ENCODE results near the gene FRMD3.

FRMD3 gene

DNA sequence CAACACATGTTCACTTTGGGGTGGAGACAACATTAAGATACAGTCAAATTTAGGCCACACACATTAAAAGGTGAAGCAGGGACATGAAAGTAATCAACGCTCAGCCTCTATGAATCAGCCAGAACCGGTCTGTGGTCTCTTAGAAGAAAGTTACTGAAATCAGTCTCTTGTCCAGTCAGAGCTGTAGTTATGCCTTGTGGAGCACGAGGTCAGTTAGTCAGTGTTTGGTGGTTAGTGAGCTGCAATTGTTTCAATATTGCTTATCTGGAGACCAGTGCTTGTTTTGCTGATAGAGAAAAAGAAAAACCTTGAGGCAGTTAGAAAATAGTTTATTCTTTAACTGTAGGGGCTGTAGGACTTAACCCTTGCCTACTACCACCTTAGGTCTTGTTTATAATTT lies 317.5 kb downstream of the FRMD3 start:
- Histone ChIP-seq H3K4me3 (ENCODE audit: low read length, poor library complexity, severe bottlenecking) (no peak overlapping the region), H3K79me2 (ENCODE audit: insufficient read depth, low read length) (no peaks in the 10 kb centered on the region), H3F3A (ENCODE audit: low read depth) (no peaks in the 10 kb centered on the region), H3K9me2 (replicated peaks; ENCODE audit: low read depth, low read length) (no peaks in the 10 kb centered on the region), H3K9ac (ENCODE audit: low read depth, low read length, poor library complexity, severe bottlenecking) (no peak overlapping the region), H3K27me3 (ENCODE audit: insufficient read depth, low read length, poor library complexity, severe bottlenecking) (no peaks in the 10 kb centered on the region), H3K36me3 (ENCODE audit: insufficient read depth, low read length) (no peaks in the 10 kb centered on the region), H3K9me3 (ENCODE audit: insufficient read depth, low read depth, low read length) (no peaks in the 10 kb centered on the region), H4K20me1 (ENCODE audit: insufficient read depth, low read length, poor library complexity, severe bottlenecking) (no peaks in the 10 kb centered on the region), H3K4me2 (ENCODE audit: low read depth, low read length, poor library complexity, severe bottlenecking) (no peak overlapping the region), H3K4me1 (ENCODE audit: insufficient read depth, low read length, poor library complexity, severe bottlenecking) (peaks cover 2% of the 10 kb centered on the region), H2AFZ (ENCODE audit: low read length) (no peak overlapping the region)
- TF ChIP-seq, protein P1, sequence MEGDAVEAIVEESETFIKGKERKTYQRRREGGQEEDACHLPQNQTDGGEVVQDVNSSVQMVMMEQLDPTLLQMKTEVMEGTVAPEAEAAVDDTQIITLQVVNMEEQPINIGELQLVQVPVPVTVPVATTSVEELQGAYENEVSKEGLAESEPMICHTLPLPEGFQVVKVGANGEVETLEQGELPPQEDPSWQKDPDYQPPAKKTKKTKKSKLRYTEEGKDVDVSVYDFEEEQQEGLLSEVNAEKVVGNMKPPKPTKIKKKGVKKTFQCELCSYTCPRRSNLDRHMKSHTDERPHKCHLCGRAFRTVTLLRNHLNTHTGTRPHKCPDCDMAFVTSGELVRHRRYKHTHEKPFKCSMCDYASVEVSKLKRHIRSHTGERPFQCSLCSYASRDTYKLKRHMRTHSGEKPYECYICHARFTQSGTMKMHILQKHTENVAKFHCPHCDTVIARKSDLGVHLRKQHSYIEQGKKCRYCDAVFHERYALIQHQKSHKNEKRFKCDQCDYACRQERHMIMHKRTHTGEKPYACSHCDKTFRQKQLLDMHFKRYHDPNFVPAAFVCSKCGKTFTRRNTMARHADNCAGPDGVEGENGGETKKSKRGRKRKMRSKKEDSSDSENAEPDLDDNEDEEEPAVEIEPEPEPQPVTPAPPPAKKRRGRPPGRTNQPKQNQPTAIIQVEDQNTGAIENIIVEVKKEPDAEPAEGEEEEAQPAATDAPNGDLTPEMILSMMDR (conservative IDR thresholded peaks at IDR 0.05; ENCODE audit: low read length), result no peak
- no peak for TF ChIP-seq EZH2phosphoT487 (IDR thresholded peaks at IDR 0.05; ENCODE audit: borderline replicate concordance)

DNA sequence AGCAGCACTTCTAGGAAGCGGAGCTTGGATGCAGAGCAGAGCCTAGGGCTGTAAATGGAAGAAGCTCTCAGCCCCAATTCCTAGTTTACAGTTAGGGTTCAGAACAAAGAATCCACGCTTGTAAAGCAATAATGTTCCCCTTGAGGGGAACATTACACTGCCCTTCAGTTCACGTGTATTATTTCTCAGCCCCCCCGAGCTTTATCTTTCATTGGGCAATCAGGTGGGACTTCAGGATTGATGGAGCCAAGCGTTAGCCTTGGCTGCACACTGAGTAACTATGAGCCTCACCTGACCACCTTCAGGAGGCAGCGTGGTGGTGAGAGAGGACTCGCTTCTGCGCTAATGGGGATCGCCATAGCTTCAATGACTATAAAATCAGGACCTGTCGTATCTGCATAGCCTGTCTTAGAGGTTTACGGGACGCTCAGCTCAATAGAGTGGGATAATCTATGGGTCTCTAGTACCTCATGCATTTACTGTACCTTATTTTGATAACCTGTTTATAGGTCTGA lies 318.2 kb downstream of the FRMD3 start:
- H3F3A ChIP-seq (ENCODE audit: low read depth), result no peaks in the 10 kb centered on the region
- no peaks in the 10 kb centered on the region for H3K36me3 ChIP-seq (ENCODE audit: insufficient read depth, low read length)
- H3K9me3 ChIP-seq (ENCODE audit: insufficient read depth, low read depth, low read length), result no peaks in the 10 kb centered on the region
- H3K27me3 ChIP-seq (ENCODE audit: insufficient read depth, low read length, poor library complexity, severe bottlenecking), result no peaks in the 10 kb centered on the region
- no peaks in the 10 kb centered on the region for H3K9me2 ChIP-seq (replicated peaks; ENCODE audit: low read depth, low read length)
- no peaks in the 10 kb centered on the region for H4K20me1 ChIP-seq (ENCODE audit: insufficient read depth, low read length, poor library complexity, severe bottlenecking)
- H3K4me1 ChIP-seq (ENCODE audit: insufficient read depth, low read length, poor library complexity, severe bottlenecking), result peaks cover 2% of the 10 kb centered on the region
- H3K4me2 ChIP-seq (ENCODE audit: low read depth, low read length, poor library complexity, severe bottlenecking), result peak overlapping the region; percentile 55
- TF ChIP-seq EZH2phosphoT487 (IDR thresholded peaks at IDR 0.05; ENCODE audit: borderline replicate concordance), result no peak
- H3K9ac ChIP-seq (ENCODE audit: low read depth, low read length, poor library complexity, severe bottlenecking), result no peak overlapping the region
- 0 out of 2 replicates have a peak overlapping the region, but pooled peaks have one; percentile 5 for H2AFZ ChIP-seq (ENCODE audit: low read length)
- no peaks in the 10 kb centered on the region for H3K79me2 ChIP-seq (ENCODE audit: insufficient read depth, low read length)
- H3K4me3 ChIP-seq (ENCODE audit: low read length, poor library complexity, severe bottlenecking), result peak overlapping the region; percentile 64

DNA sequence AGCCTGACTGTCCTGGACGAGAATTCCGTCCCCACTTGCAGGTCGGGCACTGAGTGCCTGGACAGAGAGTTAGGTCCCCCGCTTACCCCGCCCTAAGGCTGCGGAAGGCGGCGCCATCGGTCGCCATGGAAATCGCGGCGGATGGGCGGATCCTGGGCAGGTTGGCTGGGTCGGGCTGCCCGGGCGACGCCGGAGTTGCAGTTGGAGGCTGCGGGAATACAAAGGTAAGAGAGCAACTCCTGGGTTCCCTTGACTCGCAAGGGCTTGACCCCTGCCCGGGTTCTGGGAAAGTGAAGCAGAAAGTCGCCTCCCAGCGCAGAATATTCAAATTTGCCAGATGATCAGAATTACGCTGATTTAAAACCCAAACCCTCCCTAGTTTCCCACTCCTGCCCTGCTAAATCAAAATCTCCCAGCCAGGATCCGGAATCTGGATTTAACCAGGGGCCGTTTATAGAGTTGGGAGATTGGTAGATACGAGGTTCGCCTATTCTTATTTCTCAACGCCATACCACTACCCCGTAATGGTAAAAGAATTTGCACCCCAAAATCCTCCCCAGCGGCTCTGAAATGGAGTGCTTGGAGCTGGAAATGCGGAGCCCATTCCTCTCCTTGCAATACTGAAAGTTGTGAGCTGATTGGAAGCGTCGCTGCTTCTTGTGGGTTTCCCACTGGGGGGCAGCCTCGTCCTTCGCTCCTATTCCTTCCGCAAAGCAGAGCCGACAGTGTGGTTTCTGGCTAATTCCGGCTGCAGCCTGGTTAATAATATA lies 318.9 kb downstream of the FRMD3 start:
- Histone ChIP-seq H3K4me2 (ENCODE audit: low read depth, low read length, poor library complexity, severe bottlenecking) (peak overlapping the region; percentile 55), H3K36me3 (ENCODE audit: insufficient read depth, low read length) (no peaks in the 10 kb centered on the region), H3F3A (ENCODE audit: low read depth) (no peaks in the 10 kb centered on the region), H2AFZ (ENCODE audit: low read length) (0 out of 2 replicates have a peak overlapping the region, but pooled peaks have one; percentile 5), H3K27me3 (ENCODE audit: insufficient read depth, low read length, poor library complexity, severe bottlenecking) (no peaks in the 10 kb centered on the region), H3K79me2 (ENCODE audit: insufficient read depth, low read length) (no peaks in the 10 kb centered on the region), H4K20me1 (ENCODE audit: insufficient read depth, low read length, poor library complexity, severe bottlenecking) (no peaks in the 10 kb centered on the region), H3K4me1 (ENCODE audit: insufficient read depth, low read length, poor library complexity, severe bottlenecking) (peaks cover 2% of the 10 kb centered on the region), H3K9me2 (replicated peaks; ENCODE audit: low read depth, low read length) (no peaks in the 10 kb centered on the region), H3K4me3 (ENCODE audit: low read length, poor library complexity, severe bottlenecking) (peak overlapping the region; percentile 64), H3K9me3 (ENCODE audit: insufficient read depth, low read depth, low read length) (no peaks in the 10 kb centered on the region), H3K9ac (ENCODE audit: low read depth, low read length, poor library complexity, severe bottlenecking) (no peak overlapping the region)
- TF ChIP-seq, protein P1 (conservative IDR thresholded peaks at IDR 0.05; ENCODE audit: low read length), result no peak
- no peak for TF ChIP-seq EZH2phosphoT487 (IDR thresholded peaks at IDR 0.05; ENCODE audit: borderline replicate concordance)
